Activated CD8-positive, alpha-beta memory T cell treated with anti-CD3 and anti-CD28 coated beads, Interleukin-2, amount 50 U/mL, for 1 hour (primary cell): ENCODE data around the gene TCF7.

ENCODE experiments used
- DNase-seq: peaks from one replicate; pipeline ENCODE4 v3.0.0-alpha.2; 2020; ENCODE audit errors: extremely low read depth

The TCF7 gene

GRCh38 chr5:134090522-134090921 lies 24.0 kb upstream of the TCF7 start:
- no peak for DNase-seq

- DNase-seq, result no peak
Measured at GRCh38 chr5:134091626-134092121, 22.8 kb upstream of the TCF7 start.

GRCh38 chr5:134092875-134093274 lies 21.6 kb upstream of the TCF7 start:
- no peak for DNase-seq

- no peak for DNase-seq
Measured at GRCh38 chr5:134093351-134093750, 21.1 kb upstream of the TCF7 start.

- no peak for DNase-seq
Measured at GRCh38 chr5:134095293-134095692, 19.2 kb upstream of the TCF7 start.

GRCh38 chr5:134095887-134096589 lies 18.4 kb upstream of the TCF7 start:
- DNase-seq, result no peak

GRCh38 chr5:134097211-134097749 lies 17.2 kb upstream of the TCF7 start:
- no peak for DNase-seq

GRCh38 chr5:134098690-134099089 lies 15.8 kb upstream of the TCF7 start:
- no peak for DNase-seq

- no peak for DNase-seq
Measured at GRCh38 chr5:134099288-134099872, 15.1 kb upstream of the TCF7 start.

GRCh38 chr5:134099939-134100282 lies 14.6 kb upstream of the TCF7 start:
- no peak for DNase-seq

- DNase-seq, result peak; percentile 75
Measured at GRCh38 chr5:134100283-134101091, 14.0 kb upstream of the TCF7 start.

GRCh38 chr5:134101686-134102439 lies 12.6 kb upstream of the TCF7 start:
- no peak for DNase-seq

GRCh38 chr5:134103397-134103796 lies 11.1 kb upstream of the TCF7 start:
- DNase-seq, result no peak

GRCh38 chr5:134103998-134104654 lies 10.4 kb upstream of the TCF7 start:
- DNase-seq, result no peak

- DNase-seq, result no peak
Measured at GRCh38 chr5:134106991-134107701, 7.3 kb upstream of the TCF7 start.

GRCh38 chr5:134107779-134108178 lies 6.7 kb upstream of the TCF7 start:
- DNase-seq, result no peak

GRCh38 chr5:134110382-134110781 lies 4.1 kb upstream of the TCF7 start:
- DNase-seq, result no peak

- DNase-seq, result no peak
Measured at GRCh38 chr5:134111741-134112647, 2.5 kb upstream of the TCF7 start.

- DNase-seq, result no peak
Measured at GRCh38 chr5:134112726-134113362, 1.6 kb upstream of the TCF7 start.
